Activated CD4-positive, alpha-beta T cell treated with anti-CD3 and anti-CD28 coated beads for 4 hours (primary cell): ENCODE data around the gene ZNF181.
A peak's percentile ranks its signal among the peaks of the same experiment; 100 is the strongest.

Source experiments
- DNase-seq, 2 donors: peaks; one replicate each; pipeline ENCODE4 v3.0.0-alpha.2; 2020

The ZNF181 gene

GRCh38 chr19:34759218-34759917, 25.3 kb downstream of the ZNF181 start:
- no peak for DNase-seq

GRCh38 chr19:34766386-34766785, 32.3 kb downstream of the ZNF181 start:
- DNase-seq = no peak

- DNase-seq = no peak
Measured at GRCh38 chr19:34767951-34768350, 33.9 kb downstream of the ZNF181 start.

GRCh38 chr19:34772697-34773554, 38.9 kb downstream of the ZNF181 start, which contains the start of gene ZNF599:
TSS of gene ZNF599 (minus strand) at chr19:34773215. CDS start at chr19:34772841, 374 bp downstream.
- peak; percentile 86 to 88 for DNase-seq

- DNase-seq = no peak
Measured at GRCh38 chr19:34773555-34773864, 39.5 kb downstream of the ZNF181 start.

- no peak for DNase-seq
Measured at GRCh38 chr19:34774857-34775256, 40.8 kb downstream of the ZNF181 start.

- DNase-seq = no peak
Measured at GRCh38 chr19:34778342-34778741, 44.3 kb downstream of the ZNF181 start.

- DNase-seq = no peak
Measured at GRCh38 chr19:34779652-34780051, 45.6 kb downstream of the ZNF181 start.

GRCh38 chr19:34786236-34786635, 52.2 kb downstream of the ZNF181 start:
- no peak for DNase-seq

- DNase-seq = no peak
Measured at GRCh38 chr19:34787059-34787824, 53.2 kb downstream of the ZNF181 start.

- DNase-seq = no peak
Measured at GRCh38 chr19:34788074-34788473, 54.0 kb downstream of the ZNF181 start.

- DNase-seq = no peak
Measured at GRCh38 chr19:34793565-34793964, 59.5 kb downstream of the ZNF181 start.

GRCh38 chr19:34794066-34794960, 60.3 kb downstream of the ZNF181 start:
- DNase-seq = no peak
